ENCODE results near the gene RPS6KA5. TPM values are rescaled to one million over a fixed set of nuclear protein-coding genes. Genes with fewer than 3 reads are reported as not detected.

The RPS6KA5 gene
- total and polyA plus RNA-seq, 2 donors (not counting 1 experiment from before 2014, with no cell fraction given) = 6.0 to 34.6 TPM

- no peaks in the 10 kb centered on the region for H3K9me3 Mint-ChIP-seq (ENCODE audit: insufficient read depth)
- CTCF ChIA-PET = interaction anchor here (0.8 kb wide), 1 partner anchor 9 kb away, joined by 4 read pairs; no protein-coding TSS in a partner anchor
- no peaks in the 10 kb centered on the region for H4K20me1 ChIP-seq (ENCODE audit: control insufficient read depth, insufficient read depth, low read length, poor library complexity, severe bottlenecking)
- no peaks in the 10 kb centered on the region for H3K27me3 Mint-ChIP-seq
- H3K4me1 Mint-ChIP-seq = peaks cover 12% of the 10 kb centered on the region
- no peak overlapping the region for H3K27ac ChIP-seq (ENCODE audit: low read length in 2 of 2)
- TF ChIP-seq EZH2 (IDR thresholded peaks at IDR 0.05; ENCODE audit: borderline replicate concordance, insufficient read depth, low read depth, low read length, poor library complexity, severe bottlenecking) (no peak), CTCF (IDR thresholded peaks at IDR 0.05) (no peak)
- intact Hi-C loops (cut with micrococcal nuclease) = loop anchor here (5.0 kb wide), 1 partner anchor 166 kb away; no protein-coding TSS in a partner anchor
- H3K27me3 ChIP-seq (replicated peaks in 1 of 4; ENCODE audit: control extremely low read depth in 1 of 4, control insufficient read depth in 3 of 4, insufficient read depth in 4 of 4, low read length in 3 of 4) = no peaks in the 10 kb centered on the region
- no peak overlapping the region for H2AFZ ChIP-seq (ENCODE audit: insufficient read depth, low read depth, low read length, poor library complexity, severe bottlenecking)
- no peak overlapping the region for H3K27ac Mint-ChIP-seq
- H3K79me2 ChIP-seq (ENCODE audit: control insufficient read depth, insufficient read depth, low read length) = no peaks in the 10 kb centered on the region
- no peaks in the 10 kb centered on the region for H3K9me3 ChIP-seq (ENCODE audit: control extremely low read depth in 1 of 3, control insufficient read depth in 2 of 3, insufficient read depth in 1 of 3, low read length in 2 of 3)
- no CpG with 5 or more reads among the region's 1 CpG for WGBS (ENCODE audit: insufficient coverage)
- ATAC-seq (ENCODE audit: low read depth) (no peak), DNase-seq (no peak)
- H3K4me2 ChIP-seq (replicated peaks; ENCODE audit: low read depth, low read length, poor library complexity, severe bottlenecking) = no peak overlapping the region
- POLR2A ChIA-PET = no interaction called here
- H3K4me3 Mint-ChIP-seq = no peak overlapping the region
- H3K4me1 ChIP-seq (ENCODE audit: control insufficient read depth in 2 of 2, insufficient read depth in 2 of 2, low read length in 2 of 2) = no peaks in the 10 kb centered on the region
- H3K9ac ChIP-seq (ENCODE audit: low read length) = no peak overlapping the region
- H3K4me3 ChIP-seq (ENCODE audit: control extremely low read depth in 1 of 5, extremely low read depth in 1 of 5, insufficient read depth in 1 of 5, low read depth in 2 of 5, low read length in 4 of 5) = no peak overlapping the region
- H3K36me3 ChIP-seq (replicated peaks in 1 of 2; ENCODE audit: control extremely low read depth in 1 of 2, control insufficient read depth in 1 of 2, extremely low read depth in 1 of 2, insufficient read depth in 2 of 2, low read length in 1 of 2) = peaks cover 0 to 5% of the 10 kb centered on the region in 2 experiments
These were observed 149.3 kb downstream of the RPS6KA5 start for GRCh38 chr14:90911121-90911520.

- H3K9me3 ChIP-seq (ENCODE audit: control extremely low read depth in 1 of 3, control insufficient read depth in 2 of 3, insufficient read depth in 1 of 3, low read length in 2 of 3) = no peaks in the 10 kb centered on the region
- ChIA-PET CTCF (interaction anchor here (0.9 to 2.9 kb wide), 4 partner anchors 8 to 380 kb away, joined by 3 to 23 read pairs (median 4); no protein-coding TSS in a partner anchor), POLR2A (no interaction called here)
These were observed 153.3 kb downstream of the RPS6KA5 start for GRCh38 chr14:90907178-90907577.

More at GRCh38 chr14:90907178-90907577, 153.3 kb downstream of the RPS6KA5 start:
- H3K4me3 Mint-ChIP-seq = no peak overlapping the region
- no peaks in the 10 kb centered on the region for H3K27me3 Mint-ChIP-seq
- Histone ChIP-seq H2AFZ (ENCODE audit: insufficient read depth, low read depth, low read length, poor library complexity, severe bottlenecking) (no peak overlapping the region), H3K4me1 (ENCODE audit: control insufficient read depth in 2 of 2, insufficient read depth in 2 of 2, low read length in 2 of 2) (peaks cover 5 to 8% of the 10 kb centered on the region in 2 donors), H3K27me3 (replicated peaks in 1 of 4; ENCODE audit: control extremely low read depth in 1 of 4, control insufficient read depth in 3 of 4, insufficient read depth in 4 of 4, low read length in 3 of 4) (no peaks in the 10 kb centered on the region), H3K4me2 (replicated peaks; ENCODE audit: low read depth, low read length, poor library complexity, severe bottlenecking) (no peak overlapping the region), H3K9ac (ENCODE audit: low read length) (no peak overlapping the region), H3K4me3 (ENCODE audit: control extremely low read depth in 1 of 5, extremely low read depth in 1 of 5, insufficient read depth in 1 of 5, low read depth in 2 of 5, low read length in 4 of 5) (no peak overlapping the region), H3K27ac (ENCODE audit: low read length in 2 of 2) (no peak overlapping the region), H3K79me2 (ENCODE audit: control insufficient read depth, insufficient read depth, low read length) (no peaks in the 10 kb centered on the region), H3K36me3 (replicated peaks in 1 of 2; ENCODE audit: control extremely low read depth in 1 of 2, control insufficient read depth in 1 of 2, extremely low read depth in 1 of 2, insufficient read depth in 2 of 2, low read length in 1 of 2) (peaks cover 0 to 8% of the 10 kb centered on the region in 2 experiments), H4K20me1 (ENCODE audit: control insufficient read depth, insufficient read depth, low read length, poor library complexity, severe bottlenecking) (peaks cover 4% of the 10 kb centered on the region)
- intact Hi-C loops (cut with micrococcal nuclease) = loop anchor here (10.0 kb wide), 1 partner anchor 148 kb away; no protein-coding TSS in a partner anchor
- no peak for ATAC-seq (ENCODE audit: low read depth)
- no peak overlapping the region for H3K27ac Mint-ChIP-seq
- no CpG with 5 or more reads among the region's 3 CpGs for WGBS (ENCODE audit: insufficient coverage)
- H3K4me1 Mint-ChIP-seq = peaks cover 20% of the 10 kb centered on the region
- TF ChIP-seq CTCF (IDR thresholded peaks at IDR 0.05) (no peak), EZH2 (IDR thresholded peaks at IDR 0.05; ENCODE audit: borderline replicate concordance, insufficient read depth, low read depth, low read length, poor library complexity, severe bottlenecking) (no peak)
- H3K9me3 Mint-ChIP-seq (ENCODE audit: insufficient read depth) = no peaks in the 10 kb centered on the region
- DNase-seq = no peak
